ENCODE results near the gene PDXP.

- TF ChIP-seq CTCF (optimal IDR thresholded peaks at IDR 0.05 in 1 of 3, IDR thresholded peaks at IDR 0.05 in 1 of 3, conservative IDR thresholded peaks at IDR 0.05 in 1 of 3; ENCODE audit: extremely low read depth in 1 of 3, insufficient read depth in 2 of 3, low read length in 3 of 3) = no peak
- TF ChIP-seq EZH2 (IDR thresholded peaks at IDR 0.05; ENCODE audit: low read length) = no peak
Observed at GRCh38 chr22:37633089-37633624, 25.4 kb upstream of the PDXP start.

Measured in keratinocyte (primary cell).